Endothelial cell (in vitro differentiated cells): ENCODE measurements around the gene RHBG. TPM values are rescaled to one million over a fixed set of nuclear protein-coding genes. Genes with fewer than 3 reads are reported as not detected.

Source experiments
- DNase-seq: peaks from one replicate; pipeline ENCODE4 v3.0.0; 2021; ENCODE audit warnings: low spot score
- H3K27ac Mint-ChIP-seq: one replicate; pipeline ENCODE4 v1.8.0; 2021; ENCODE audit warnings: mixed read lengths, inconsistent platforms; ENCODE audit not compliant: unreplicated experiment
- H3K27me3 Mint-ChIP-seq: one replicate; pipeline ENCODE4 v1.8.0; 2021; ENCODE audit warnings: mild to moderate bottlenecking, moderate library complexity, mixed read lengths, inconsistent platforms; ENCODE audit not compliant: unreplicated experiment
- H3K36me3 Mint-ChIP-seq: one replicate; pipeline ENCODE4 v1.8.0; 2021; ENCODE audit warnings: mild to moderate bottlenecking, low read depth, mixed read lengths, inconsistent platforms; ENCODE audit not compliant: unreplicated experiment
- H3K4me1 Mint-ChIP-seq: one replicate; pipeline ENCODE4 v1.8.0; 2021; ENCODE audit warnings: mild to moderate bottlenecking, mixed read lengths, inconsistent platforms; ENCODE audit not compliant: unreplicated experiment
- H3K4me3 Mint-ChIP-seq: one replicate; pipeline ENCODE4 v1.8.0; 2021; ENCODE audit warnings: mild to moderate bottlenecking, mixed read lengths, inconsistent platforms; ENCODE audit not compliant: unreplicated experiment
- H3K9me3 Mint-ChIP-seq: one replicate; pipeline ENCODE4 v1.8.0; 2021; ENCODE audit warnings: mixed read lengths, inconsistent platforms; ENCODE audit not compliant: unreplicated experiment
- CTCF ChIP-seq: fragments of 200-600 bp; sonication (generic); IDR thresholded peaks from one replicate; pipeline ENCODE4 v1.5.0; 2021; ENCODE audit warnings: antibody characterized with exemption; ENCODE audit not compliant: unreplicated experiment
- total RNA-seq: library from RNA; stranded (reverse); fragmentation: NEBNext Ultra II Directional; extraction: Animal tissue kit (Norgen Biotek cat#: 25700); gene quantifications from one replicate; pipeline ENCODE4 v1.2.1, GENCODE V29; 2021; ENCODE audit not compliant: unreplicated experiment

Gene RHBG
- total RNA-seq, 1 donor from 2014 or later = not detected

GRCh38 chr1:156376958-156377919, 8.2 kb downstream of the RHBG start:
- H3K9me3 Mint-ChIP-seq = no peaks in the 10 kb centered on the region
- H3K36me3 Mint-ChIP-seq = no peaks in the 10 kb centered on the region
- no peak overlapping the region for H3K4me3 Mint-ChIP-seq

GRCh38 chr1:156378557-156378956, 9.5 kb downstream of the RHBG start:
- no peak overlapping the region for H3K27ac Mint-ChIP-seq
- no peaks in the 10 kb centered on the region for H3K36me3 Mint-ChIP-seq
- TF ChIP-seq CTCF = no peak
- H3K27me3 Mint-ChIP-seq = peaks cover 3% of the 10 kb centered on the region
- no peak overlapping the region for H3K4me3 Mint-ChIP-seq
- no peaks in the 10 kb centered on the region for H3K9me3 Mint-ChIP-seq
- H3K4me1 Mint-ChIP-seq = peaks cover 6% of the 10 kb centered on the region
- no peak for DNase-seq

More at GRCh38 chr1:156376958-156377919, 8.2 kb downstream of the RHBG start:
- Mint-ChIP-seq H3K27me3 (peaks cover 3% of the 10 kb centered on the region), H3K27ac (no peak overlapping the region), H3K4me1 (peaks cover 6% of the 10 kb centered on the region)
- TF ChIP-seq CTCF = no peak
- no peak for DNase-seq

DNA sequence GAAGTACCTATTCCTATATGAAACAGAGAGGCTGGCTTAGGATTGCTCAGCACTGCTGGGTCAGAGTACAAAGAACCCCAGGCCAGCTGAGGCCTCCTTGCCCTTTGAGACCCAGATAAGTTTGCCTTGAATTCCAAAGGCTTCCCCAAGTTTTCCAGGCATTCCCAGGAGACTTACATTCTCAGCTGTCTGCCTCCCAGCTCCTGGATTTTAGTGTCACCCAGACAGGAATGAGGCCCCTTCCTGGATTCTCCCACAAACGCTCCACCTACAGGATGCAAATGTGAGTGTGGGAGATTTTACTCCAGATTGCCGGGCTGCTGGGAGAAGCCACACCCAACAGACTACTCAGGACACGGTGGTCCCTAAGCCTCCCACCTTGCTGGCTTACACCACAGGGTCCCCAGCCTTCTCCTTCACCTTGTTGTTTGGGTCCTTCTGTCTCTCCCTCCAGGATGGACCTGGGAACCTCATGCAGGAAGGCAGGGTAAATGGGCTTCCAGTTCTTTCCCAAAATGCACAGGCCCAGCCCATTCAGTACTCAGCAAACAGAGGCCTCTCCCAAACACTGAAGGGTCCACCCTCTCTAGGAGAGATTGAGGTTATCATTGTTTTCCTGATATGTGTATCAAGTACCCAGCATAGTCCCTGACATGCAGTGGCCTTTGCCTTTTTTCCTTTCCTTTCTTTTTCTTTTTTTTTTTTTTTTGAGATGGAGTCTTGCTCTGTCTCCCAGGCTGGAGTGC, 10.6 kb downstream of the RHBG start:
- Mint-ChIP-seq H3K4me1 (peaks cover 7% of the 10 kb centered on the region), H3K27ac (no peak overlapping the region), H3K36me3 (no peaks in the 10 kb centered on the region), H3K4me3 (no peak overlapping the region), H3K27me3 (peaks cover 3% of the 10 kb centered on the region), H3K9me3 (no peaks in the 10 kb centered on the region)
- no peak for DNase-seq
- TF ChIP-seq CTCF = no peak

DNA sequence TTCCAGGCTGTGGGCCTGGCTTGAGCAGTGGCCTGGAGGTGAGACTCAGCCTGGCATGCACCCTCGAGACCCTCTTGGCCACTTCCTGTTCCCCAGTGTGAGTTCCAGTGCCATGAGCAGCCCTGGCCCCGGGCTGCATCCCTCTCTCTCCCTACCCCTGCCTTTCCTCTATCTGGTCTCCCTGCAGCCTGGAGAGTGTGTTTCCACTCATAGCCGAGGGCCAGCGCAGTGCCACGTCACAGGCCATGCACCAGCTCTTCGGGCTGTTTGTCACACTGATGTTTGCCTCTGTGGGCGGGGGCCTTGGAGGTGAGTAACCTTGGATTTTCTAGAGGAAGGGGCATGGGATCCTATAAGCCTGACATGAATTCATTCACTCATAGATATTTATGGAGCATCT, 13.6 kb downstream of the RHBG start:
- Mint-ChIP-seq H3K4me1 (peaks cover 23% of the 10 kb centered on the region), H3K4me3 (no peak overlapping the region), H3K36me3 (no peaks in the 10 kb centered on the region), H3K9me3 (no peaks in the 10 kb centered on the region), H3K27ac (no peak overlapping the region), H3K27me3 (peaks cover 5% of the 10 kb centered on the region)
- TF ChIP-seq CTCF = no peak
- DNase-seq = no peak
